ENCODE results near the gene PLEKHA1.

The PLEKHA1 gene

GRCh38 chr10:122331615-122332446 lies 42.7 kb upstream of the PLEKHA1 start:
- DNase-seq (ENCODE audit: low read depth in 1 of 2, low spot score in 1 of 2), result no peak
- TF ChIP-seq GABPA (IDR thresholded peaks at IDR 0.05; ENCODE audit: low read depth) (no peak), CTCF (IDR thresholded peaks at IDR 0.05; ENCODE audit: insufficient read depth, low read length) (no peak), SPI1 (IDR thresholded peaks at IDR 0.05; ENCODE audit: borderline replicate concordance, low read depth) (no peak)
- H3K27ac ChIP-seq (replicated peaks), result no peak overlapping the region
- no peaks in the 10 kb centered on the region for H3K27me3 ChIP-seq (ENCODE audit: insufficient read depth, poor library complexity, severe bottlenecking)
- no peak overlapping the region for H3K4me3 ChIP-seq (replicated peaks; ENCODE audit: insufficient read depth, low read length)

GRCh38 chr10:122333037-122333436 lies 41.5 kb upstream of the PLEKHA1 start:
- H3K27ac ChIP-seq (replicated peaks), result no peak overlapping the region
- H3K4me3 ChIP-seq (replicated peaks; ENCODE audit: insufficient read depth, low read length), result no peak overlapping the region
- DNase-seq (ENCODE audit: low read depth in 1 of 2, low spot score in 1 of 2), result no peak
- no peaks in the 10 kb centered on the region for H3K27me3 ChIP-seq (ENCODE audit: insufficient read depth, poor library complexity, severe bottlenecking)
- TF ChIP-seq REST (IDR thresholded peaks at IDR 0.05; ENCODE audit: insufficient replicate concordance, low read depth) (no peak), SPI1 (IDR thresholded peaks at IDR 0.05; ENCODE audit: borderline replicate concordance, low read depth) (no peak), POLR2AphosphoS5 (IDR thresholded peaks at IDR 0.05; ENCODE audit: low read depth) (no peak), CTCF (IDR thresholded peaks at IDR 0.05; ENCODE audit: insufficient read depth, low read length) (no peak), GABPA (IDR thresholded peaks at IDR 0.05; ENCODE audit: low read depth) (no peak)

- TF ChIP-seq REST (IDR thresholded peaks at IDR 0.05; ENCODE audit: insufficient replicate concordance, low read depth) (no peak), CTCF (IDR thresholded peaks at IDR 0.05; ENCODE audit: insufficient read depth, low read length) (no peak), GABPA (IDR thresholded peaks at IDR 0.05; ENCODE audit: low read depth) (no peak), POLR2AphosphoS5 (IDR thresholded peaks at IDR 0.05; ENCODE audit: low read depth) (no peak), SPI1 (IDR thresholded peaks at IDR 0.05; ENCODE audit: borderline replicate concordance, low read depth) (no peak)
- H3K27ac ChIP-seq (replicated peaks), result no peak overlapping the region
- no peak for DNase-seq (ENCODE audit: low read depth in 1 of 2, low spot score in 1 of 2)
- H3K27me3 ChIP-seq (ENCODE audit: insufficient read depth, poor library complexity, severe bottlenecking), result no peaks in the 10 kb centered on the region
- H3K4me3 ChIP-seq (replicated peaks; ENCODE audit: insufficient read depth, low read length), result no peak overlapping the region
Measured at GRCh38 chr10:122336332-122336731, 38.2 kb upstream of the PLEKHA1 start.

Data from HL-60 (cell line).